ENCODE results near the gene RIMBP3C. TPM values are rescaled to one million over a fixed set of nuclear protein-coding genes. Genes with fewer than 3 reads are reported as not detected.
"Not testable (repeated sequence)": the region's sequence is repeated elsewhere in the genome, so short reads cannot be mapped to it uniquely, and the experiment has no call there.

Gene RIMBP3C
- total RNA-seq, 1 experiment from 2014 or later = 0.13 TPM

- POLR2A ChIA-PET (ENCODE audit: unreplicated experiment); H3K4me1 ChIP-seq (replicated peaks; ENCODE audit: insufficient read depth); DNase-seq; H3K9me2 ChIP-seq (ENCODE audit: insufficient read depth); H3K36me3 ChIP-seq (ENCODE audit: low read depth); CTCF ChIA-PET; H3F3A ChIP-seq (ENCODE audit: insufficient read depth, low read depth); H4K20me1 ChIP-seq (ENCODE audit: insufficient read depth); H3K4me2 ChIP-seq; H3K27ac ChIP-seq; H3K27me3 ChIP-seq (ENCODE audit: insufficient read depth, low read depth); H3K9me3 ChIP-seq (ENCODE audit: insufficient read depth, low read depth); BruUV-seq (replicated peaks); H2AFZ ChIP-seq; H3K79me2 ChIP-seq (ENCODE audit: low read depth); H3K4me3 ChIP-seq; intact Hi-C loops (cut with micrococcal nuclease; ENCODE audit: unreplicated experiment): not testable (repeated sequence)
Observed at GRCh38 chr22:21526705-21527500, 24.4 kb downstream of the RIMBP3C start.

DNA sequence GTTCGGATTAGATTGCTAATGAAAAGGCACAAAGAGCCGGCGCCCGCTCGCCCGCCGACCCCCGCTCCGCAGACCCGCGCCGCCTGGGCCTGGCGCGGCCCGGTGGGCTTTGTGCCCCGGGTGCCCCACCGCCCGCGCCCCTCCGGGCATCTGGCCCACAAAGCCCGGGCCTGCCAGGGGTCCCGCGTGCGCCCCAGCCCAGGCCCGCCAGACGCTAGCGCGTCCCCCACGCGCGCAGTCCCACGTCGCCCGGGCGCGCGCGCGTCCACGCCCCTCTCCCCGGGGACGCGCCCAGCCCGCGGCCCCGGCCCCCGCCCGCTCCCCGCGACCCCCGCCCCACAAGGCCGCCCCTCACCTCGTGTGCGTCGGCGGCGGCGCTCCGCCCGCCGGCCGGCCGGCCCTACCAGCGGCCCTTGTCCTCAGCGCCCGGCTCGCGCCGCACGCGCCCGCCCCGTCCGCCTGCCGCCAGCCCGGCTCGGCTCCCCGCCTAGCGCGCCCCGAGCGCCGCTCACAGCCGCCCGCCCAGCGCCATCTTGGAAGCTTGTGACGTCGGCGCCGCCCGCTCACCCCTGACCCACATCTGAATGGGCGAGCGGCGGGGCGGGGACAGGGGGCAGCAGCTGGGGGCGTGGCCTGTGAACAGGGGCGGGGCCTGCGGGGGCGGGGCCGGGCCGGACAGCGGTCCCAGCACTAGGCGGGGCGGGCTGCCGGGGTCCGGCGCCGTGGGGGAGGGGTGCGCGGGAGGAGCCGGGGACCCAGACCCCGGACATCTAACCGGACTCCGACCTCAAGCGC is 34.1 kb downstream of the RIMBP3C start:
- CTCF ChIA-PET; H3K79me2 ChIP-seq (ENCODE audit: low read depth); H3K9me3 ChIP-seq (ENCODE audit: insufficient read depth, low read depth); H3K36me3 ChIP-seq (ENCODE audit: low read depth); DNase-seq; POLR2A ChIA-PET (ENCODE audit: unreplicated experiment); H3K4me3 ChIP-seq; H2AFZ ChIP-seq; H3K4me2 ChIP-seq; H3K27ac ChIP-seq; H4K20me1 ChIP-seq (ENCODE audit: insufficient read depth); H3K4me1 ChIP-seq (replicated peaks; ENCODE audit: insufficient read depth); H3K9me2 ChIP-seq (ENCODE audit: insufficient read depth); H3F3A ChIP-seq (ENCODE audit: insufficient read depth, low read depth); H3K27me3 ChIP-seq (ENCODE audit: insufficient read depth, low read depth); intact Hi-C loops (cut with micrococcal nuclease; ENCODE audit: unreplicated experiment); BruUV-seq (replicated peaks): not testable (repeated sequence)

DNA sequence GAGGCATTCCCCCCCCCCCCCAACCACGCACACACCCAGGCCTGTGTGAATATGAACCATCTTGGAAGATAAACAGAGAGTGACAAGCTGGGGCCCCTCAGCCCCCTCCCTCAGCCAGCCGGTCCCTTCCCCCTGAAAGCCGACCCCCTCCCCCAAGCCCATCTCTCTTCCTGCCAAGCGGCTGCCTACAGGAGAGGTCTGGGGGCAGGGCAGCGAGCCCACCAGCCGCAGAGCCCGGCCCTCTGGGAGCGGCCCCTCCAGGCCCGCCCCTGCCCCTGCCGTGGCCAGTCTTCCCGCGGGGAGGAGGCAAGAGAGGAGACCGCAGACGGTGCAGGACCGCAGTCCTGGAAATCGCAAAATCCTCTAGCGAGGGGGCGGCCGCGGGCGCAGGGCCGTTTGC is 34.7 kb downstream of the RIMBP3C start:
- H3K27ac ChIP-seq; H3K4me1 ChIP-seq (replicated peaks; ENCODE audit: insufficient read depth); CTCF ChIA-PET; H3K4me2 ChIP-seq; intact Hi-C loops (cut with micrococcal nuclease; ENCODE audit: unreplicated experiment); BruUV-seq (replicated peaks); H3K9me2 ChIP-seq (ENCODE audit: insufficient read depth); H3K27me3 ChIP-seq (ENCODE audit: insufficient read depth, low read depth); H3K4me3 ChIP-seq; DNase-seq; H2AFZ ChIP-seq; H3K9me3 ChIP-seq (ENCODE audit: insufficient read depth, low read depth); H3K36me3 ChIP-seq (ENCODE audit: low read depth); H3F3A ChIP-seq (ENCODE audit: insufficient read depth, low read depth); H3K79me2 ChIP-seq (ENCODE audit: low read depth); POLR2A ChIA-PET (ENCODE audit: unreplicated experiment); H4K20me1 ChIP-seq (ENCODE audit: insufficient read depth): not testable (repeated sequence)

GRCh38 chr22:21515234-21515633 is 36.0 kb downstream of the RIMBP3C start:
- H3K36me3 ChIP-seq (ENCODE audit: low read depth); CTCF ChIA-PET; H4K20me1 ChIP-seq (ENCODE audit: insufficient read depth); H3K27ac ChIP-seq; H3K4me3 ChIP-seq; POLR2A ChIA-PET (ENCODE audit: unreplicated experiment); H3K9me3 ChIP-seq (ENCODE audit: insufficient read depth, low read depth); H3K4me2 ChIP-seq; H3F3A ChIP-seq (ENCODE audit: insufficient read depth, low read depth); H3K9me2 ChIP-seq (ENCODE audit: insufficient read depth); DNase-seq; H2AFZ ChIP-seq; BruUV-seq (replicated peaks); intact Hi-C loops (cut with micrococcal nuclease; ENCODE audit: unreplicated experiment); H3K27me3 ChIP-seq (ENCODE audit: insufficient read depth, low read depth); H3K79me2 ChIP-seq (ENCODE audit: low read depth); H3K4me1 ChIP-seq (replicated peaks; ENCODE audit: insufficient read depth): not testable (repeated sequence)

- H3K27me3 ChIP-seq (ENCODE audit: insufficient read depth, low read depth); POLR2A ChIA-PET (ENCODE audit: unreplicated experiment); H2AFZ ChIP-seq; H3K36me3 ChIP-seq (ENCODE audit: low read depth); BruUV-seq (replicated peaks); H3K4me2 ChIP-seq; H3K4me3 ChIP-seq; H3K79me2 ChIP-seq (ENCODE audit: low read depth); H3K27ac ChIP-seq; H3K4me1 ChIP-seq (replicated peaks; ENCODE audit: insufficient read depth); H3K9me2 ChIP-seq (ENCODE audit: insufficient read depth); H4K20me1 ChIP-seq (ENCODE audit: insufficient read depth); intact Hi-C loops (cut with micrococcal nuclease; ENCODE audit: unreplicated experiment); H3F3A ChIP-seq (ENCODE audit: insufficient read depth, low read depth); H3K9me3 ChIP-seq (ENCODE audit: insufficient read depth, low read depth); CTCF ChIA-PET: not testable (repeated sequence)
- DNase-seq = peak in 1 of 2 experiments; percentile 3
Observed at GRCh38 chr22:21514117-21514516, 37.1 kb downstream of the RIMBP3C start.

DNA sequence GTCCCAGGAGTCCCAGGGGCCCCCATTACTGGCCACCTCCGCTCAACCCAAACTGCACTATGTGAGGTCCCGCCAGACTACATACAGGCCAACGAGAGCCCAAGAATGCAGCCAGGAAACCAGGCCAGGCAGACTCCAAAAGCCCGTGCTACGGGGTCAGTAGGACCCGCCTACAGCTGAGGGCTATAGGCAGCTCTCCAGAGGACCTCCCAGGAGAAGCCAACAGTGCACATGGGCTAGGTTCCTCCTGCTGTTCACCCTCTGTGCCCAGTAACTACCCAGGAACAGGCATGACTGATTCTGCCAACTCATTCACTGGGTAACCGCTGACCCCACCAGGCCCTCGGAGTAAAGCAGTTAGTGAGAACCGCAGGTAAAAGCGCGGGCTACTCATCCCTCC is 39.2 kb downstream of the RIMBP3C start:
- H3F3A ChIP-seq (ENCODE audit: insufficient read depth, low read depth); CTCF ChIA-PET; H4K20me1 ChIP-seq (ENCODE audit: insufficient read depth); H3K4me2 ChIP-seq; H3K9me3 ChIP-seq (ENCODE audit: insufficient read depth, low read depth); H3K4me1 ChIP-seq (replicated peaks; ENCODE audit: insufficient read depth); intact Hi-C loops (cut with micrococcal nuclease; ENCODE audit: unreplicated experiment); H3K36me3 ChIP-seq (ENCODE audit: low read depth); H3K27me3 ChIP-seq (ENCODE audit: insufficient read depth, low read depth); DNase-seq; H3K4me3 ChIP-seq; H3K9me2 ChIP-seq (ENCODE audit: insufficient read depth); POLR2A ChIA-PET (ENCODE audit: unreplicated experiment); BruUV-seq (replicated peaks); H3K27ac ChIP-seq; H2AFZ ChIP-seq; H3K79me2 ChIP-seq (ENCODE audit: low read depth): not testable (repeated sequence)

DNA sequence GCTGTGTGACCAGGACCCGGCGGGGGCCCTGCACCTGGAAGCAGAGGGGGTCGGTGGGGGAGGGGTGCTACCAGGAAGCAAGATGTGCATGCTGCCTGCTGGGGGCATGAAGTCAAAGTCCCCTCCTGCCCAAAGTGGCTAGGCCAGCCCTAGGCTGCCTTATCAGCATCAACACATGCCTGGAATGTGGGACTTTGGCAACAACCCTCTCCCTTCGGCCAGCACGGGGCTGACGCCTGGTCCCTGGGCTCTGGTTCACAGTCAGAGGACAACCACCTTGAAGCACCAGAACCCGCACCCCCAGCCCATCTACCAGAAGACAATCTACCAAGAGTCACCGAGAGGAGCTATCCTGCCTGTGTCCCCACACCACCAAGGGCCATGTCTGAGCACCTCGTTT is 40.9 kb downstream of the RIMBP3C start:
- H3K4me3 ChIP-seq; H2AFZ ChIP-seq; POLR2A ChIA-PET (ENCODE audit: unreplicated experiment); H3K9me3 ChIP-seq (ENCODE audit: insufficient read depth, low read depth); H4K20me1 ChIP-seq (ENCODE audit: insufficient read depth); H3F3A ChIP-seq (ENCODE audit: insufficient read depth, low read depth); intact Hi-C loops (cut with micrococcal nuclease; ENCODE audit: unreplicated experiment); BruUV-seq (replicated peaks); H3K79me2 ChIP-seq (ENCODE audit: low read depth); H3K9me2 ChIP-seq (ENCODE audit: insufficient read depth); H3K4me2 ChIP-seq; H3K27me3 ChIP-seq (ENCODE audit: insufficient read depth, low read depth); H3K4me1 ChIP-seq (replicated peaks; ENCODE audit: insufficient read depth); H3K27ac ChIP-seq; CTCF ChIA-PET; DNase-seq; H3K36me3 ChIP-seq (ENCODE audit: low read depth): not testable (repeated sequence)

Data from PC-9 (cell line).